Liver (tissue), 9 donors: ENCODE measurements around the gene ABCC1. TPM values are rescaled to one million over a fixed set of nuclear protein-coding genes. Genes with fewer than 3 reads are reported as not detected.

ENCODE experiments used
- DNase-seq: peaks from one replicate; pipeline ENCODE4 v3.0.0-alpha.2; 2017; ENCODE audit warnings: low spot score
- H3K27ac ChIP-seq, 2 donors: one replicate each; pipeline ENCODE4 v1.7.0; 2013; ENCODE audit warnings: inconsistent platforms in 2 of 2, low read length in 2 of 2, control low read depth in 1 of 2, low read depth in 1 of 2, mild to moderate bottlenecking in 1 of 2
- H3K27me3 ChIP-seq, 4 donors: one replicate each; pipeline versions ENCODE4 v1.6.1 to v1.7.0; 2013; ENCODE audit warnings: low read length in 3 of 4, inconsistent platforms in 1 of 4, mild to moderate bottlenecking in 1 of 4, moderate library complexity in 1 of 4; ENCODE audit not compliant: control insufficient read depth in 4 of 4, insufficient read depth in 4 of 4
- H3K36me3 ChIP-seq, 4 donors: one replicate each; pipeline versions ENCODE4 v1.6.1 to v1.7.0; 2013; ENCODE audit warnings: low read length in 3 of 4, mild to moderate bottlenecking in 3 of 4, low read depth in 1 of 4, moderate library complexity in 1 of 4; ENCODE audit not compliant: control insufficient read depth in 4 of 4, insufficient read depth in 3 of 4
- H3K4me1 ChIP-seq, 4 donors: one replicate each; pipeline versions ENCODE4 v1.6.1 to v1.7.0; 2013; ENCODE audit warnings: low read length in 3 of 4, mild to moderate bottlenecking in 3 of 4, moderate library complexity in 1 of 4; ENCODE audit not compliant: control insufficient read depth in 4 of 4, insufficient read depth in 4 of 4
- H3K4me3 ChIP-seq, 3 donors: one replicate each; pipeline versions ENCODE4 v1.6.1 to v1.7.0; 2013; ENCODE audit warnings: low read length in 3 of 3, control low read depth in 1 of 3, low read depth in 1 of 3, mild to moderate bottlenecking in 1 of 3
- H3K9ac ChIP-seq, 2 donors: one replicate each; pipeline ENCODE4 v1.7.0; 2013; ENCODE audit warnings: low read length in 2 of 2, mild to moderate bottlenecking in 2 of 2, moderate library complexity in 2 of 2, control low read depth in 1 of 2, low read depth in 1 of 2
- H3K9me3 ChIP-seq, 4 donors: one replicate each; pipeline versions ENCODE4 v1.6.1 to v1.7.0; 2013; ENCODE audit warnings: low read length in 3 of 4; ENCODE audit not compliant: control insufficient read depth in 4 of 4
- HNF4A ChIP-seq, 2 donors: conservative IDR thresholded peaks; 2 replicates each; pipeline ENCODE4 v1.6.1; 2016; ENCODE audit warnings: antibody characterized with exemption in 2 of 2, mild to moderate bottlenecking in 2 of 2
- HNF4G ChIP-seq: IDR thresholded peaks from 2 replicates; pipeline ENCODE4 v1.6.1; 2016; ENCODE audit warnings: antibody characterized with exemption
- JUND ChIP-seq, 2 donors: IDR thresholded peaks; 2 replicates each; pipeline ENCODE4 v1.6.1; 2016; ENCODE audit warnings: antibody characterized with exemption in 2 of 2
- RAD21 ChIP-seq, 2 donors: IDR thresholded peaks; 2 replicates each; pipeline ENCODE4 v1.6.1; 2016; ENCODE audit warnings: antibody characterized with exemption in 2 of 2, mild to moderate bottlenecking in 2 of 2
- RXRA ChIP-seq, 2 donors: IDR thresholded peaks; 2 replicates each; pipeline ENCODE4 v1.6.1; 2017 to 2018; ENCODE audit warnings: antibody characterized with exemption in 2 of 2, mild to moderate bottlenecking in 1 of 2
- SP1 ChIP-seq: IDR thresholded peaks from 2 replicates; pipeline ENCODE4 v1.6.1; 2018; ENCODE audit warnings: antibody characterized with exemption, mild to moderate bottlenecking
- YY1 ChIP-seq: IDR thresholded peaks from 2 replicates; pipeline ENCODE4 v1.6.1; 2016; ENCODE audit warnings: antibody characterized with exemption, mild to moderate bottlenecking
- WGBS: extraction: QIAGEN DNeasy Blood & Tissue Kit; methylation state at CpG from one replicate; pipeline ENCODE4 v1.1.7; 2013; 5-methylcytosine and 5-hydroxymethylcytosine counted together
- polyA plus RNA-seq, 2 donors: library from polyadenylated mRNA; stranded (reverse) in 1 of 2; unstranded in 1 of 2; fragments of 200-250 nt in 1 of 2; fragments of >200 nt in 1 of 2; fragmentation: Nextera tagmentation in 1 of 2; extraction: Ambion mirVana in 1 of 2; gene quantifications; one replicate each; pipeline versions ENCODE4 v1.2.1 to v1.2.3, GENCODE V29; 2013 to 2015
- total RNA-seq, 2 donors: library from RNA; depleted of rRNA; stranded (reverse); fragments of >200 nt; gene quantifications; one replicate each; pipeline ENCODE4 v1.2.3, GENCODE V29; 2014
- TF ChIP-seq, protein P1 (sequence below): fragments of 150-350 bp; IDR thresholded peaks from 2 replicates; pipeline ENCODE4 v1.5.1; 2017; ENCODE audit warnings: improper control_type of control experiment, low read depth, low read length; ENCODE audit not compliant: missing input control
- TF ChIP-seq, protein P2 (sequence below): IDR thresholded peaks from 2 replicates; pipeline ENCODE4 v1.6.1; 2016; ENCODE audit warnings: antibody characterized with exemption
- TF ChIP-seq, protein P3 (sequence below): IDR thresholded peaks from 2 replicates; pipeline ENCODE4 v1.6.1; 2016; ENCODE audit warnings: antibody characterized with exemption
- TF ChIP-seq, protein P4 (sequence below): IDR thresholded peaks from 2 replicates; pipeline ENCODE4 v1.6.1; 2016; ENCODE audit warnings: antibody characterized with exemption
- donor health status: healthy.
- donor health status: healthy.
- donor health status: healthy.
- donor health status: healthy.
- donor health status: healthy.

ABCC1 gene
- total and polyA plus RNA-seq, 4 donors: 0.85 to 7.7 (median 4.2) TPM

DNA sequence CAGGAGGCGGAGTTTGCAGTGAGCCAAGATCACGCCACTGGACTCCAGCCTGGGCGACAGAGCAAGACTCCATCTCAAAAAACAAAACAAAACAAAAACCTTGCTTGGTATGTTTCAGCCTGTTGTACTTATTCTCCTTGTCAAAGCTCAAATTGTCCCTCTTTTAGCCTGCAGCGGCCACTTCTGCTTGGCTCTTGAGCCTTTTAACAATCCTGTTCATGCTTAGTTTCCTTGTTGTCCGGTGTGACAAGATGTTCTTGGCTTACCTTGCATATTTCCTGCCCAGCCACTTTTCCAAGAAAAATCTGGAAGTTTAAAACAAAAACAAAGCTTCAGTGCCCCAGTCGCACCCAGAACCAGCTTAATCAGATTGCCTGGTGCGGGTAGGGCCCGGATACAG, 81.0 kb downstream of the ABCC1 start (continued):
- TF ChIP-seq, protein P1, sequence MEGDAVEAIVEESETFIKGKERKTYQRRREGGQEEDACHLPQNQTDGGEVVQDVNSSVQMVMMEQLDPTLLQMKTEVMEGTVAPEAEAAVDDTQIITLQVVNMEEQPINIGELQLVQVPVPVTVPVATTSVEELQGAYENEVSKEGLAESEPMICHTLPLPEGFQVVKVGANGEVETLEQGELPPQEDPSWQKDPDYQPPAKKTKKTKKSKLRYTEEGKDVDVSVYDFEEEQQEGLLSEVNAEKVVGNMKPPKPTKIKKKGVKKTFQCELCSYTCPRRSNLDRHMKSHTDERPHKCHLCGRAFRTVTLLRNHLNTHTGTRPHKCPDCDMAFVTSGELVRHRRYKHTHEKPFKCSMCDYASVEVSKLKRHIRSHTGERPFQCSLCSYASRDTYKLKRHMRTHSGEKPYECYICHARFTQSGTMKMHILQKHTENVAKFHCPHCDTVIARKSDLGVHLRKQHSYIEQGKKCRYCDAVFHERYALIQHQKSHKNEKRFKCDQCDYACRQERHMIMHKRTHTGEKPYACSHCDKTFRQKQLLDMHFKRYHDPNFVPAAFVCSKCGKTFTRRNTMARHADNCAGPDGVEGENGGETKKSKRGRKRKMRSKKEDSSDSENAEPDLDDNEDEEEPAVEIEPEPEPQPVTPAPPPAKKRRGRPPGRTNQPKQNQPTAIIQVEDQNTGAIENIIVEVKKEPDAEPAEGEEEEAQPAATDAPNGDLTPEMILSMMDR: no peak

DNA sequence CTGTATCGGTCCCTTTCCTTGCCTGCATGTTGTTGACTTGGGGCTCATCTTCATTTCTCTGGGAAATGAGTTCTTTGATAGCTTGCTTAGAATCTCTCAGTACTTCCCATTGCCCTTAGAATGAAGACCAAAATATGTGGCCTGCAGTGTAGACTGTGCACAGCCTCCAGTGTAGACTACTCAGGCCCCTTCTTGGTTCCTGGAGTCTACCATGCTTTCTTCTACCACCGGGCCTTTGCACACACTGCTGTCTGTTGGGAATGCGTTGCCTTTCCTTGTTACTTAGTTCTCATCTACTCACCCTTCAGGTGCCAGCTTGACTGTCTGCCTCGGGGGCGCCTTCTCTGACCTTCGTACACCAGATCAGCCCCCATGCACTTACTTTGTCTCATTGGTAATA, 82.0 kb downstream of the ABCC1 start:
- no peak overlapping the region for H3K27ac ChIP-seq
- 94% methylated on average over 6 of the region's 6 CpGs for WGBS
- no peaks in the 10 kb centered on the region for H3K9me3 ChIP-seq
- no peak for TF ChIP-seq RXRA (IDR thresholded peaks at IDR 0.05)
- H3K9ac ChIP-seq: no peak overlapping the region
- no peaks in the 10 kb centered on the region for H3K27me3 ChIP-seq
- H3K36me3 ChIP-seq: no peaks in the 10 kb centered on the region
- no peaks in the 10 kb centered on the region for H3K4me1 ChIP-seq
- H3K4me3 ChIP-seq: no peak overlapping the region
- DNase-seq: no peak

DNA sequence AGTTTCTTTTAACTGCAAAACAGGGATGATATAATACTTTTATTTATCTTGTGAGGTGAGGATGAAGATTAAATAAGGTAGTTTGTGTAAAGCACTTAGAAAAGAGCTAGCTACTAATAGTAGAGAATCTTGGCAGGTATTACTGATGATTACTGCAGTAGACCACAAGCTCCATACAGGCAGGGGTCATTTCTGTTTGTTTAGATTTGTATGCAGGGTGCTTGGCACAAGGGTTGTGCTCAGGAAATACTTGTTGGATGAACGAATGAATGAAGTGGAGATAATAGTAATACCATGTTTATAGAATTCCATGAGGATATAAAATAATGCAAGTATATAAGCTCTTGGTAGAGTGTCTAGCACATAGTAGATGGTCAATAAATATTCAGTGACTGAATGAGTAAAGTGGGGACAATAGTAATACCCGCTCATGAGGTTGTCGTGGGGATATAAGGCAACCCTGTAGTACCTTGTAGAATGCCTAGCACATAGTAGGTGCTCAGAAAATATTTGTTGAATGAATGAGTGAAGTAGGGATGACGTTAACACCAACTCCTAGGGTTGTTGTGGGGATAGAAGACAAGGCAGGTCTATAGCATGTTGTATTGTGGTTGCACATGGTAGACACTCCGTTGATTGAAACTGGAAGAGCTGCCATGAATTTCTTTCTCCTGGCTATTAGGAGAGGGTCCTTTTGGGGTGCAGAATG, 83.0 kb downstream of the ABCC1 start:
- H3K27me3 ChIP-seq: no peaks in the 10 kb centered on the region
- WGBS: 77% methylated on average over 5 of the region's 5 CpGs
- no peak for TF ChIP-seq SP1
- no peaks in the 10 kb centered on the region for H3K9me3 ChIP-seq
- no peaks in the 10 kb centered on the region for H3K4me1 ChIP-seq
- H3K27ac ChIP-seq: no peak overlapping the region
- no peak overlapping the region for H3K9ac ChIP-seq
- H3K4me3 ChIP-seq: no peak overlapping the region
- DNase-seq: no peak
- peaks cover 0 to 3% (median 0%) of the 10 kb centered on the region in 4 donors for H3K36me3 ChIP-seq

DNA sequence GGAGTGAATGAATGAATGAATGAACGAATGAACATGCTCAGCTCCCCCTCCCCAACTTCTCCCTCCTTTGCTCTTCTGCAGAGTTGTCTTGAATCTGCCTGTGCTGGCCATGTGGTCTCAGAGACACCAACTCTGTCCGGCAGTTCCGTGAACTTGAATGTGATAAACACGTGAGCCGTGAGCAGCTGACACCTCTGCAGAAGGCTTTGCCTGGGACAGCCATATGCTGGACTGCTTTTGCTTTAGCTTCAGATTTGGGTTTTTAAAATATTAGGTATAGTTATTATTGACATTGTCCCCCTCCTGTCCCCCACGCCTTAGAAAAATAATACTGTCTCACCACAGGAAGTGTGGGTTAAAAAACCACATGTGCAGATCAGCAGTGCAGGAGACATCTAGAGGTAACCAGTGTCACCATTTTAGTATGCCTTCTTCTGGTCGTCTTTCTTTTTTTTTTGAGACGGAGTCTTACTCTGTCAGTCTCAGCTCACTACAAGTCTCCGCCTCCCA, 83.8 kb downstream of the ABCC1 start:
- Histone ChIP-seq H3K9me3 (no peaks in the 10 kb centered on the region), H3K4me3 (no peak overlapping the region), H3K27me3 (no peaks in the 10 kb centered on the region), H3K4me1 (no peaks in the 10 kb centered on the region), H3K27ac (no peak overlapping the region), H3K36me3 (peaks cover 0 to 3% (median under 1%) of the 10 kb centered on the region in 4 donors), H3K9ac (no peak overlapping the region)
- TF ChIP-seq, protein P1: no peak
- TF ChIP-seq HNF4A (conservative IDR thresholded peaks at IDR 0.05): no peak
- TF ChIP-seq RXRA (IDR thresholded peaks at IDR 0.05): no peak
- no peak for TF ChIP-seq HNF4G
- TF ChIP-seq, protein P2, sequence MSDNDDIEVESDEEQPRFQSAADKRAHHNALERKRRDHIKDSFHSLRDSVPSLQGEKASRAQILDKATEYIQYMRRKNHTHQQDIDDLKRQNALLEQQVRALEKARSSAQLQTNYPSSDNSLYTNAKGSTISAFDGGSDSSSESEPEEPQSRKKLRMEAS: no peak
- no peak for TF ChIP-seq RAD21 (IDR thresholded peaks at IDR 0.05)
- TF ChIP-seq JUND (IDR thresholded peaks at IDR 0.05): no peak
- TF ChIP-seq, protein P3, sequence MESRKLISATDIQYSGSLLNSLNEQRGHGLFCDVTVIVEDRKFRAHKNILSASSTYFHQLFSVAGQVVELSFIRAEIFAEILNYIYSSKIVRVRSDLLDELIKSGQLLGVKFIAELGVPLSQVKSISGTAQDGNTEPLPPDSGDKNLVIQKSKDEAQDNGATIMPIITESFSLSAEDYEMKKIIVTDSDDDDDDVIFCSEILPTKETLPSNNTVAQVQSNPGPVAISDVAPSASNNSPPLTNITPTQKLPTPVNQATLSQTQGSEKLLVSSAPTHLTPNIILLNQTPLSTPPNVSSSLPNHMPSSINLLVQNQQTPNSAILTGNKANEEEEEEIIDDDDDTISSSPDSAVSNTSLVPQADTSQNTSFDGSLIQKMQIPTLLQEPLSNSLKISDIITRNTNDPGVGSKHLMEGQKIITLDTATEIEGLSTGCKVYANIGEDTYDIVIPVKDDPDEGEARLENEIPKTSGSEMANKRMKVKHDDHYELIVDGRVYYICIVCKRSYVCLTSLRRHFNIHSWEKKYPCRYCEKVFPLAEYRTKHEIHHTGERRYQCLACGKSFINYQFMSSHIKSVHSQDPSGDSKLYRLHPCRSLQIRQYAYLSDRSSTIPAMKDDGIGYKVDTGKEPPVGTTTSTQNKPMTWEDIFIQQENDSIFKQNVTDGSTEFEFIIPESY: no peak
- TF ChIP-seq, protein P4, sequence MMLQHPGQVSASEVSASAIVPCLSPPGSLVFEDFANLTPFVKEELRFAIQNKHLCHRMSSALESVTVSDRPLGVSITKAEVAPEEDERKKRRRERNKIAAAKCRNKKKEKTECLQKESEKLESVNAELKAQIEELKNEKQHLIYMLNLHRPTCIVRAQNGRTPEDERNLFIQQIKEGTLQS: no peak
- no peak for TF ChIP-seq YY1
- DNase-seq: no peak
- 55% methylated on average over 9 of the region's 9 CpGs for WGBS
